Caco-2 (cell line): Measurements from ENCODE around the gene AGO3. TPM values are rescaled to one million over a fixed set of nuclear protein-coding genes. Genes with fewer than 3 reads are reported as not detected.
A peak's percentile ranks its signal among the peaks of the same experiment; 100 is the strongest.

Experiments
- BruUV-seq: library from RNA; stranded (reverse); fragments of 400-500 nt; replicated peaks from 2 replicates; lab custom pipeline; 2021; lab: Mats Ljungman, UMichigan
- CTCF ChIA-PET: fragments of 300-600 bp; sonication (Branson Sonifier 250); formaldehyde crosslinking; loops from one replicate; lab custom pipeline; 2022; ENCODE audit warnings: antibody characterized with exemption; lab: Charles Lee
- POLR2A ChIA-PET: fragments of 300-600 bp; sonication (Branson Sonifier 250); formaldehyde crosslinking; loops from one replicate; lab custom pipeline; 2022; ENCODE audit warnings: antibody characterized with exemption; lab: Charles Lee
- DNase-seq, 2 experiments: peaks; one replicate each; pipeline versions ENCODE4 v3.0.0 to v3.0.0-alpha.2; 2020 to 2022
- H3K27me3 ChIP-seq: replicated peaks from 2 replicates; pipeline ENCODE4 v1.6.0; 2011; ENCODE audit warnings: low read length; ENCODE audit not compliant: control insufficient read depth, insufficient read depth
- H3K36me3 ChIP-seq: 2 replicates; pipeline ENCODE4 v1.5.1; 2011; ENCODE audit warnings: low read length; ENCODE audit not compliant: control insufficient read depth, insufficient read depth
- H3K4me1 ChIP-seq: fragments of 250-450 bp; sonication (Bioruptor Pico); 2 replicates; pipeline ENCODE4 v1.5.1; 2020; ENCODE audit warnings: mild to moderate bottlenecking
- H3K4me3 ChIP-seq: 2 replicates; pipeline ENCODE4 v1.5.1; 2011; ENCODE audit warnings: low read depth, mild to moderate bottlenecking, control low read depth, low read length
- H3K9me3 ChIP-seq: fragments of 250-450 bp; sonication (Bioruptor Pico); 2 replicates; pipeline ENCODE4 v1.5.1; 2020; ENCODE audit warnings: mild to moderate bottlenecking, moderate library complexity
- H3K27ac Mint-ChIP-seq: one replicate; pipeline ENCODE4 v1.8.0; 2022; ENCODE audit warnings: mixed read lengths; ENCODE audit not compliant: unreplicated experiment
- H3K27me3 Mint-ChIP-seq: one replicate; pipeline ENCODE4 v1.8.0; 2022; ENCODE audit warnings: mixed read lengths; ENCODE audit not compliant: insufficient read depth, unreplicated experiment
- H3K36me3 Mint-ChIP-seq: one replicate; pipeline ENCODE4 v1.8.0; 2022; ENCODE audit warnings: mild to moderate bottlenecking, mixed read lengths; ENCODE audit not compliant: insufficient read depth, unreplicated experiment
- H3K4me1 Mint-ChIP-seq: one replicate; pipeline ENCODE4 v1.8.0; 2022; ENCODE audit warnings: low read depth, mixed read lengths; ENCODE audit not compliant: unreplicated experiment
- H3K4me3 Mint-ChIP-seq: one replicate; pipeline ENCODE4 v1.8.0; 2022; ENCODE audit warnings: mild to moderate bottlenecking, moderate library complexity, mixed read lengths; ENCODE audit not compliant: unreplicated experiment
- H3K9me3 Mint-ChIP-seq: one replicate; pipeline ENCODE4 v1.8.0; 2022; ENCODE audit warnings: mixed read lengths; ENCODE audit not compliant: unreplicated experiment
- intact Hi-C: fragments of 100-400 bp; cut with micrococcal nuclease; formaldehyde crosslinking; loops from one replicate; pipeline ENCODE4 v1.10.0; 2022; ENCODE audit not compliant: unreplicated experiment
- total RNA-seq: library from RNA; stranded (reverse); gene quantifications from 2 replicates; pipeline ENCODE4 v1.2.3, GENCODE V29; 2022
- TF ChIP-seq, protein P1 (sequence below), 2 experiments: fragments of 200-600 bp in 1 of 2; IDR thresholded peaks; 1 replicate in 1 of 2; 2 replicates in 1 of 2; pipeline versions ENCODE4 v1.5.1 to v1.8.0; 2011 to 2022; ENCODE audit warnings: antibody characterized with exemption in 1 of 2, control low read depth in 1 of 2, inconsistent platforms in 1 of 2, low read depth in 1 of 2, low read length in 1 of 2, mild to moderate bottlenecking in 1 of 2, moderate library complexity in 1 of 2; ENCODE audit not compliant: insufficient read depth in 1 of 2, severe bottlenecking in 1 of 2, unreplicated experiment in 1 of 2

Gene AGO3
- total RNA-seq, 1 experiment from 2014 or later, result 18.1 TPM

GRCh38 chr1:35931446-35932157 lies 697 bp downstream of the AGO3 start:
- H3K36me3 Mint-ChIP-seq, result peaks cover 14% of the 10 kb centered on the region
- no TSS peak for BruUV-seq
- no peaks in the 10 kb centered on the region for H3K36me3 ChIP-seq
- peak overlapping the region; percentile 90 for H3K27ac Mint-ChIP-seq
- TF ChIP-seq, protein P1, sequence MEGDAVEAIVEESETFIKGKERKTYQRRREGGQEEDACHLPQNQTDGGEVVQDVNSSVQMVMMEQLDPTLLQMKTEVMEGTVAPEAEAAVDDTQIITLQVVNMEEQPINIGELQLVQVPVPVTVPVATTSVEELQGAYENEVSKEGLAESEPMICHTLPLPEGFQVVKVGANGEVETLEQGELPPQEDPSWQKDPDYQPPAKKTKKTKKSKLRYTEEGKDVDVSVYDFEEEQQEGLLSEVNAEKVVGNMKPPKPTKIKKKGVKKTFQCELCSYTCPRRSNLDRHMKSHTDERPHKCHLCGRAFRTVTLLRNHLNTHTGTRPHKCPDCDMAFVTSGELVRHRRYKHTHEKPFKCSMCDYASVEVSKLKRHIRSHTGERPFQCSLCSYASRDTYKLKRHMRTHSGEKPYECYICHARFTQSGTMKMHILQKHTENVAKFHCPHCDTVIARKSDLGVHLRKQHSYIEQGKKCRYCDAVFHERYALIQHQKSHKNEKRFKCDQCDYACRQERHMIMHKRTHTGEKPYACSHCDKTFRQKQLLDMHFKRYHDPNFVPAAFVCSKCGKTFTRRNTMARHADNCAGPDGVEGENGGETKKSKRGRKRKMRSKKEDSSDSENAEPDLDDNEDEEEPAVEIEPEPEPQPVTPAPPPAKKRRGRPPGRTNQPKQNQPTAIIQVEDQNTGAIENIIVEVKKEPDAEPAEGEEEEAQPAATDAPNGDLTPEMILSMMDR (IDR thresholded peaks at IDR 0.05; ENCODE audit: insufficient read depth in 1 of 2, low read depth in 1 of 2, low read length in 1 of 2, severe bottlenecking in 1 of 2, unreplicated experiment in 1 of 2), result no peak
- H3K27me3 ChIP-seq, result no peaks in the 10 kb centered on the region
- CTCF ChIA-PET, result no interaction called here
- H3K4me3 ChIP-seq, result peak overlapping the region; percentile 79
- intact Hi-C loops, result no loop called here
- H3K9me3 Mint-ChIP-seq, result no peaks in the 10 kb centered on the region
- DNase-seq, result no peak
- H3K4me1 Mint-ChIP-seq, result peaks cover 9% of the 10 kb centered on the region
- H3K9me3 ChIP-seq, result no peaks in the 10 kb centered on the region
- H3K4me3 Mint-ChIP-seq, result peak overlapping the region; percentile 86
- H3K27me3 Mint-ChIP-seq, result no peaks in the 10 kb centered on the region
- POLR2A ChIA-PET, result interaction anchor here (0.8 kb wide), 1 partner anchor 62 kb away, joined by 3 read pairs; no protein-coding TSS in a partner anchor
- peaks cover 6% of the 10 kb centered on the region; the same call in 1 of the 2 replicates for H3K4me1 ChIP-seq

DNA sequence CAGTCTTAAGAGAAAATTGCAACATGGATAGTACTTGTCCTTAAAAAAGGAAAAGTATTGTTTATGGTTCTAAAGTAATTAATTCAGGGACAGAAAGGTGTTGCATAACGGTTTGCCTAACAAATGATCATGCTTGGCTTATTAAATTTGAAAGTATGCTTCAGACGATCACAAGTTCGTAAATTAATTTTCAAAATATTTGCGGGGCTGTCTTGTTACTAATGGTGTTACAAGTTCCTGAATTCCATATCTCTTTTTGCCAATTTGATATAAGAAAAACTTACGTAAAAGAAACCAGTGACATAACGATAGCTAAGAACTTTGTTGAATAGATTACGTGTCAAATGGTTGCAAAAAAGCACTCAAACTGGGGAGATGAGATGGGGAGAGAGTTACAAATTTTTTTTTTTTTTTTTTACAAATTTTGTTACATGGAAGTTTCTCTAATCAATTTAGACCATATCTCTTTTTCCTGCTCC lies 1.3 kb downstream of the AGO3 start:
- H3K4me1 ChIP-seq, result peaks cover 6% of the 10 kb centered on the region; the same call in 1 of the 2 replicates
- H3K4me3 Mint-ChIP-seq, result peak overlapping the region; percentile 86
- POLR2A ChIA-PET, result interaction anchor here (0.5 kb wide), 1 partner anchor 820 kb away, joined by 5 read pairs; no protein-coding TSS in a partner anchor

DNA sequence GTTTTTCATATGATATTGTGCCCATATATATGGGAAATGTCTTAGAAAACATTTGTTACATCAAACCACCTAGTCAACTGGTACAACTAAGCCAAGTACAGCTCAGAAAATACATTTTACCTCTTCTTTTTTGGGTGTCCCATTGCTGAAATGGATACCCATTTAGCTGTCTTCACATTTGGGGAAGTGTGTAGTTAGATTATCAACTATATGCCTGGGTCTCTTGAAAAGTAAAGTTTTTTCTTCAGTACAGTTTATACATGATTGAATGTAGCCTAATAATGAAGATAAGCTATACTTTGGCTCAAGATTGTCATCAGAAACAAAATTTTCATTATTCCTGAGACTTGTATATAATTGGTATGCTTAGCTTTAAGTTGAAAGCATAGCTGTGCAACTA lies 2.0 kb downstream of the AGO3 start:
- Mint-ChIP-seq H3K4me3 (peak overlapping the region; percentile 86), H3K36me3 (peaks cover 14% of the 10 kb centered on the region), H3K27ac (no peak overlapping the region), H3K9me3 (no peaks in the 10 kb centered on the region), H3K27me3 (no peaks in the 10 kb centered on the region), H3K4me1 (peaks cover 9% of the 10 kb centered on the region)
- POLR2A ChIA-PET, result interaction anchor here (0.5 kb wide), 1 partner anchor 819 kb away, joined by 5 read pairs; no protein-coding TSS in a partner anchor
- Histone ChIP-seq H3K4me3 (no peak overlapping the region), H3K36me3 (no peaks in the 10 kb centered on the region), H3K9me3 (no peaks in the 10 kb centered on the region), H3K4me1 (peaks cover 6% of the 10 kb centered on the region; the same call in 1 of the 2 replicates), H3K27me3 (no peaks in the 10 kb centered on the region)
- TF ChIP-seq, protein P1 (IDR thresholded peaks at IDR 0.05; ENCODE audit: insufficient read depth in 1 of 2, low read depth in 1 of 2, low read length in 1 of 2, severe bottlenecking in 1 of 2, unreplicated experiment in 1 of 2), result no peak
- no TSS peak for BruUV-seq
- DNase-seq, result no peak
- CTCF ChIA-PET, result no interaction called here
- intact Hi-C loops, result no loop called here

More for the DNA sequence above, 1.3 kb downstream of the AGO3 start:
- no peak for DNase-seq
- BruUV-seq, result TSS peak; percentile 39
- intact Hi-C loops, result no loop called here
- Histone ChIP-seq H3K9me3 (no peaks in the 10 kb centered on the region), H3K4me3 (peak overlapping the region; percentile 79), H3K27me3 (no peaks in the 10 kb centered on the region), H3K36me3 (no peaks in the 10 kb centered on the region)
- CTCF ChIA-PET, result no interaction called here
- Mint-ChIP-seq H3K27ac (peak overlapping the region; percentile 90), H3K36me3 (peaks cover 14% of the 10 kb centered on the region), H3K4me1 (peaks cover 9% of the 10 kb centered on the region), H3K9me3 (no peaks in the 10 kb centered on the region), H3K27me3 (no peaks in the 10 kb centered on the region)
- TF ChIP-seq, protein P1 (IDR thresholded peaks at IDR 0.05; ENCODE audit: insufficient read depth in 1 of 2, low read depth in 1 of 2, low read length in 1 of 2, severe bottlenecking in 1 of 2, unreplicated experiment in 1 of 2), result no peak
